Measurements from ENCODE around the gene KLHL10.

- TF ChIP-seq ZNF274 (IDR thresholded peaks at IDR 0.05; ENCODE audit: low read depth, low read length): no peak
- TF ChIP-seq SUZ12 (IDR thresholded peaks at IDR 0.05; ENCODE audit: extremely low read depth, insufficient read depth, insufficient read length): no peak
- no peak for TF ChIP-seq YY1 (IDR thresholded peaks at IDR 0.05; ENCODE audit: insufficient read depth, insufficient read length)
Measured at GRCh38 chr17:41824086-41824485, 13.5 kb upstream of the KLHL10 start.

Measured in NT2/D1 (cell line).